KOPT-K1 (cell line): ENCODE results near the gene C1QTNF1.
"Not testable (repeated sequence)": the region's sequence is repeated elsewhere in the genome, so short reads cannot be mapped to it uniquely, and the experiment has no call there.

Experiments
- H3K27ac ChIP-seq: fragments of 200-600 bp; sonication (generic); 2 replicates; pipeline ENCODE4 v1.5.1; 2016; ENCODE audit warnings: antibody characterized with exemption, mild to moderate bottlenecking, low read depth, low read length; ENCODE audit not compliant: poor library complexity, severe bottlenecking
- H3K36me3 ChIP-seq: fragments of 200-600 bp; sonication (generic); 2 replicates; pipeline ENCODE4 v1.5.1; 2017; ENCODE audit warnings: antibody characterized with exemption, mild to moderate bottlenecking, low read length, moderate library complexity; ENCODE audit not compliant: insufficient read depth
- H3K9me3 ChIP-seq: fragments of 200-600 bp; sonication (generic); 2 replicates; pipeline ENCODE4 v1.5.1; 2017; ENCODE audit warnings: antibody characterized with exemption, low read length, mild to moderate bottlenecking; ENCODE audit not compliant: insufficient read depth, poor library complexity, severe bottlenecking

The C1QTNF1 gene

DNA sequence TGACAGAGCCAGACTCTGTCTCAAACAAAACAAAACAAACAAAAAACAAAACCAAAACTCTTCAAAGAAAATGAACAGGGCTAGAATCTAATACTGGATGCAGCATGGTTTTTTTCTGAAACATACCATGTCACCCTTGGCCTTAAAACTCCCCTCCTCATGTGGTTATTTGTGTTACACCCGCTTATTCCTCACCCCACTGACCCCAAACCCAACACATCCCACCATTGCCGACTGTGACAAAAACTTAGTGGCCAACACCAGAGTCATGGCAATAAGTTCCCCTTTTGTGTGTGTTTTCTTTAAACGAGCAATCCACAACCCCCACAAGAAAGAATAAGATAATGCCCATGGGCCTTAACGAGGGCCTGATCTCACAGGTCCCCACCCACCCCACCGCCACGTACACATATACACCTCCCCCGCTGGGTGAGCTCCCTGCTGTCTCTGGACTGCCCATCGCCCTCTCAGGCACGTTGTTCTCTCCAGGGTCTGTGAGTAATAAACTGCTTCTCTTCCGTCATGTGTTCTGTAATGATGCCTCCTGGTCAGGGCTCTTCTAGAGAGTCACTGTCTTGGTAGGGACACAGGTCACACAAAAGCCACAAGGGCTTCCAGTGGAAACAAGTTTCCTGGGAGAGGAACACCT lies 33.9 kb downstream of the C1QTNF1 start:
- no peaks in the 10 kb centered on the region for H3K36me3 ChIP-seq
- H3K27ac ChIP-seq, result no peak overlapping the region
- H3K9me3 ChIP-seq, result peaks cover 25% of the 10 kb centered on the region

- H3K27ac ChIP-seq, result no peak overlapping the region
- H3K36me3 ChIP-seq, result no peaks in the 10 kb centered on the region
- H3K9me3 ChIP-seq, result peaks cover 6% of the 10 kb centered on the region
Observed at GRCh38 chr17:79062691-79063090, 38.7 kb downstream of the C1QTNF1 start.

- H3K36me3 ChIP-seq, result no peaks in the 10 kb centered on the region
- no peak overlapping the region for H3K27ac ChIP-seq
- no peaks in the 10 kb centered on the region for H3K9me3 ChIP-seq
Observed at GRCh38 chr17:79064026-79064425, 40.1 kb downstream of the C1QTNF1 start.

GRCh38 chr17:79065105-79065670 lies 41.2 kb downstream of the C1QTNF1 start:
- Histone ChIP-seq H3K9me3 (no peaks in the 10 kb centered on the region), H3K36me3 (no peaks in the 10 kb centered on the region), H3K27ac (no peak overlapping the region)

DNA sequence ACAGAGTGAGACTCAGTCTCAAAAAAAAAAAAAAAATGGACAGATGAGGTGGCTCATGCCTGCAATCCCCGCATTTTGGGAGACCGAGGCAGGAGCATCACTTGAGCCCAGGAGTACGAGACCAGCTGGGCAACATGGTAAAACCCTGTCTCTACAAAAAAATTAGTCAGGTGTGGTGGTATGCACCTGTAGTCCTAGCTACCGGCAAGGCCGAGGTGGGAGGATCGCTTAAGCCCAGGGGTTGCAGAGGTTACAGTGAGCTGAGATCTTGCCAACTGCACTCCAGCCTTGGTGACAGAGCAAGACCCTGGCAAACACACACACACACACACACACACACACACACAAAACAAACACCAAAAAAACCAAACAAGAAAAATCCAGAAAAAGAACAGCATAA lies 43.0 kb downstream of the C1QTNF1 start:
- Histone ChIP-seq H3K27ac (no peak overlapping the region), H3K36me3 (no peaks in the 10 kb centered on the region), H3K9me3 (no peaks in the 10 kb centered on the region)

- H3K9me3 ChIP-seq, result no peaks in the 10 kb centered on the region
Observed at GRCh38 chr17:79070266-79070880, 46.4 kb downstream of the C1QTNF1 start.

GRCh38 chr17:79071161-79071740 lies 47.3 kb downstream of the C1QTNF1 start:
- Histone ChIP-seq H3K36me3 (no peaks in the 10 kb centered on the region), H3K9me3 (no peaks in the 10 kb centered on the region), H3K27ac (no peak overlapping the region)

More at GRCh38 chr17:79070266-79070880, 46.4 kb downstream of the C1QTNF1 start:
- Histone ChIP-seq H3K36me3 (no peaks in the 10 kb centered on the region), H3K27ac (no peak overlapping the region)

GRCh38 chr17:79072544-79072943 lies 48.6 kb downstream of the C1QTNF1 start:
- Histone ChIP-seq H3K27ac (no peak overlapping the region), H3K36me3 (no peaks in the 10 kb centered on the region), H3K9me3 (no peaks in the 10 kb centered on the region)

DNA sequence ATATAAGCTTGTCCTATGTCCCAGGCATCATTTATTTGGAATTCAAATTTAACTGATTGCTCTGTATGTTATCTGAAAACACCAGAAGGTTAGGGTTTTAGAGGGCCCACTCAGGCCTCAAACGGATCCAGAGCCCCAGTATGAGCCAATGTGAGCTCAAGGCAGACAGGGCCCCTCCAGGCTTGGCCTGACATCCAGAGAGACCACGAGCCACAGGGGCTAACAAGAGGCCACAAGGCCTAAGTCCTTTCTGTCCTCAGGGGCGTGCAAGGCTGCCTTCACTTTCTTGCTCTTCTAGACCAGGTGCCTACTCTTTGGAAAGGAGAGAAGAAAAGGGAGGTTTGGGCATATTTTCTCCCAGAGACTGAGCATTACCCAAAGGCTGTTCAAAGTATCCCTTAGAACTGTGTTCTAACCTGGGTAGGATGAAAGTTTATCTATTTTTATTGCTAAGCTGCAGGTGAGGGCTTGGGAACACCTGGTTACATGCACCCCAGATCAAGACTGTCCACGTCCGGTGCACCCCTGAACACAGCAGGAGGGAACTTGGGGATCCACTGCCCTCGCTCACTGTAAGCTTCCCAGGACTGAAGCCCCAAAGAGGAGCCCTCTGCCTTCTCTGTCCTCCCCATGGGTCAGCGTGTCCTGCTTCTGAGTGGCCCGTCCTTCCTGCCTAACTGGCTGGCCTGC lies 49.2 kb downstream of the C1QTNF1 start:
- H3K9me3 ChIP-seq, result no peaks in the 10 kb centered on the region
- H3K36me3 ChIP-seq, result no peaks in the 10 kb centered on the region
- H3K27ac ChIP-seq, result no peak overlapping the region

DNA sequence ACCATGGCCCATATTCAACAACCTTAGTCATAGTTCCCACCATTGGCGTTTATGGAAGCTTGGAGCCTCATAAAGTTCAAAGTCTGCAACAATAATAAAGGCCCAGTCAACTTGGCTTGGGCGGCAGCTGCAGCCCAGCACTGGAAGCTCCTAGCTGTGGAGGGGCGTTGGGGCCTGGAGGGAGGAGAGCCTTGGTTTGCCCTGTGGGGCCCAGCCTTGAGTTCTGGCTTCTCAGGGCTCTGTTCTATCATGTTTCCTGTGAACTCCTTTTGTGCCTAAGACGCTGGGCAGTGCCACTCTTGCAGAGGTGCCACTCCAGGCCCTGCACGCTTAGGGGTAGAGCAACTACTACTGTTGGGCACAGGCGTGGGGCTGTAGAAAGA lies 49.7 kb downstream of the C1QTNF1 start:
- no peaks in the 10 kb centered on the region for H3K9me3 ChIP-seq
- no peaks in the 10 kb centered on the region for H3K36me3 ChIP-seq
- no peak overlapping the region for H3K27ac ChIP-seq

DNA sequence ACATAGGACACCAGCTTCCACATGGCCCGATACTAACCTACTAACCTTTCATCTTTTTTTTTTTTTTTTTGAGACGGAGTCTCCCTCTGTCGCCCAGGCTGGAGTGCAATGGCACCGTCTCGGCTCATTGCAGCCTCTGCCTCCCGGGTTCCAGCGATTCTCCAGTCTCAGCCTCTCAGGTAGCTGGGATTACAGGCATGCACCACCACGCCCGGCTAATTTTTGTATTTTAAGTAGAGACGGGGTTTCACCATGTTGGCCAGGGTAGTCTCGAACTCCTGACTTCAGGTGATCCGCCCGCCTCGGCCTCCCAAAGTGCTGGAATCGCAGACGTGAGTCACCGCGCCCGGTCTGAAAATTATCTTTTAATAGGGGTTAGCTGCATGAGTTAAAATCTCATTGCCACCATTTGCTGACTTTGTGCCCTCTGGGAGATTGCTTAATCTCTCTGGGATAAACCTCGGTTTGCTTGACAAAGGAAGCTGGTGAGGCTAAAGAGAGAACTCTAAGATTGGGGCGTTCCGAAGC lies 50.2 kb downstream of the C1QTNF1 start:
- not testable (repeated sequence) for H3K27ac ChIP-seq, H3K9me3 ChIP-seq, H3K36me3 ChIP-seq

GRCh38 chr17:79074649-79075445 lies 50.9 kb downstream of the C1QTNF1 start, which contains the start of gene ENGASE:
Gene ENGASE, plus strand, starts transcription at chr17:79074824. Its CDS starts 121 bp downstream, at chr17:79074945.
- no peak within 1 kb of the TSS for H3K27ac ChIP-seq
- H3K36me3 ChIP-seq, result no peaks in the 10 kb centered on the region
- no peaks in the 10 kb centered on the region for H3K9me3 ChIP-seq

GRCh38 chr17:79075446-79075750 lies 51.4 kb downstream of the C1QTNF1 start:
- no peaks in the 10 kb centered on the region for H3K36me3 ChIP-seq
- no peak overlapping the region for H3K27ac ChIP-seq
- H3K9me3 ChIP-seq, result no peaks in the 10 kb centered on the region

DNA sequence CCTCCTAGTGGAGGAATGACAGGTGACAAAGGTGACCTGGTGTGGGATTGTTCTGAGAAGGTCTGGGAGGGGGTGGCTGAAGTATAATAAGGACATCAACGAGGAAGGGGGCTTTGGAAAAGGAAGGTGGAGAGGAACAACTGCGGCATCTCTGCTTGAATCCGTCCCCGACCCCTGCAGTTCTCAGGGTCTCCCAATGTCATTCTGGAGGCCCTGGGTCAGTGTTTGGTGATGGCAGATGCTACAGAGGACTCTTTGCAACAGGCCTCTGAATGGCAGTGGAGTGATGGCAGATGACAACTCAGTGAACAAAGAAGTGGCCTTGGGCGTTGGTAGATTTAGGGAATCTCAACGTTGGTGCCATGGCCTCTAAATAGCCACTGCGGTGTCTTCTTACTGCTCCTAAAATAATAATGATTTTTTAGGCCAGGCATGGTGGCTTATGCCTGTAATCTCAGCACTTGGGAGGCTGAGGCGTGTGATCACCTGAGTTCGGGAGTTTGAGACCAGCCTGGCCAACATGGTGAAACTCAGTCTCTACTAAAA lies 52.0 kb downstream of the C1QTNF1 start:
- H3K27ac ChIP-seq, result no peak overlapping the region

More for the DNA sequence above, 52.0 kb downstream of the C1QTNF1 start:
- no peaks in the 10 kb centered on the region for H3K9me3 ChIP-seq
- H3K36me3 ChIP-seq, result no peaks in the 10 kb centered on the region
